HG03095 (cell line): ENCODE data around the gene BCAS4.

Source experiments
- ATAC-seq: cut with Tn5 transposase; IDR thresholded peaks from one replicate; pipeline ENCODE4 v1.9.1; 2021; ENCODE audit warnings: moderate library complexity; ENCODE audit not compliant: unreplicated experiment

Gene BCAS4

GRCh38 chr20:50903353-50904051 lies 108.6 kb downstream of the BCAS4 start:
- no peak for ATAC-seq

DNA sequence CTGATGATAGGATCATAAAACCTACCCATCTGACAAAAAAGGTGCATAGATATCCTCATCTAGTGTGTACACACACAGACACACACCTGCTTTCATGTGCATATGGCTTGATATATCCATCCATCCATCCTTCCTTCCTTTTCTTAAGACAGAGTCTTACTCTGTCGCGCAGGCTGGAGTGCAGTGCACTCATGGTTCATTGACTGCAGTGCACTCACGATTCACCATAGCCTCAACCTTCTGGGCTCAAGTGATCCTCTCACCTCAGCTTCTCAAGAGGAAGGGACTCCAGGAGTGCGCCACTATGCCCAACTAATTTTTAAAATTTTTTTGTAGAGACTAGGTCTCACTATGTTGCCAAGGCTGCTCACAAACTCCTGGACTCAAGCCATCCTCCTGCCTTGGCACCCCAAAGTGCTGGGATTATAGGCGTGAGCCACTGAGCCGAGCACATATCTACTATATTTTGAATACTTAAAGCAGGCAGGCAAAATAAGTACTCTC lies 109.3 kb downstream of the BCAS4 start:
- ATAC-seq, result no peak

DNA sequence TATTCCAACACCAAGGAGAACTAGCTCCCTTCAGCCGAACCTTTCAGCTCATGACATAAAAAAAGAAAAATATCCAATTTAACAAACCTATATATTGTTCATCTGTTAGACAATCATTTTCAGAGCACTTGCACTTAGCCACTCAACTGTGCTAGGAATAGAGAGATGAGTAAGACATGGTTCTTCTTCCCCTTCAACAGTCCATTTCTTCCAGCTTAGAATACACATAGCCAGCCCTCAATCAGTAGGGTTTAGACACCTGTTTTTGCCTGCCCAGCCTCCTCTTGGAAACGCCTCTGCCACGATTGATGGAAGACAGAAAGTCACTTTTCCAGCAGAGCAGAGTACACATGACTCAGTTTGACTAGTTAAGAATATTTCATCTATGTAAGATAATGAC lies 114.6 kb downstream of the BCAS4 start:
- no peak for ATAC-seq

DNA sequence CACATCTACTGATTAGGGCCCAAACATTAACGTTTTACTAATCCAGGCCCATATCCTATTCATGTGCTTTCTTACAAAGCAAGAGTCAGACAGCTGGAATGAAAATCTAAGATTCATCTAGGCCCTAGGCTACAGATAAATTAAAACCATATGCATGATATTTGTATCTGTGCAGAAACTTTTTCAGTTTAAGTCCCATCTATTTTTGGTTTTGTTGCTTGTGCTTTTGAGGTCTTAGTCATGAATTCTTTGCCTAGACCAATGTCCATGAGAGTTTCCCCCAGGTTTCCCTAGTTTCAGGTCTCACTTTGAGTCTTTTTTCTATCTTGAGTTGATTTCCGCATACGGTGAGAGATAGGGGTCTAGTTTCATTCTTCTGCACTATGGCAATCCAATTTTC lies 116.2 kb downstream of the BCAS4 start:
- no peak for ATAC-seq

DNA sequence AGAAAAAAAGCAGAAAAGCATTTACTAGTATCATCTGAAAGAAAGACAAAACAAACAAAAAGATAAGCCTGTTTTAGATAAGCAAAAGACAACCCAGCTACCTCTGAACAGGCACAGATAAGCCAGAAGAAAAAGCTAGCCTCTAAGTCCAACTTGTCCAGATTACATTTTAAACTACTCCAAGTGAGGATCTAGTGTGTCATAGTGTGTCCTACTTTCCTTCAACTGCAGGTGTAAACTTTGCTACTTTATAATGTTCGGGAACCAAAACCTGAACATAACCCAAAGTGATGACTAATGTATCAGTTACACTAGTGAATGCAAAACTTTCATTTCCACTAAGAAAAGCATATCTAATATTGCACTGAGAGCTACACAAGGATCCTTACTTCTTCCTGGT lies 116.9 kb downstream of the BCAS4 start:
- ATAC-seq, result no peak

- no peak for ATAC-seq
Measured at GRCh38 chr20:50913690-50914375, 119.0 kb downstream of the BCAS4 start.

DNA sequence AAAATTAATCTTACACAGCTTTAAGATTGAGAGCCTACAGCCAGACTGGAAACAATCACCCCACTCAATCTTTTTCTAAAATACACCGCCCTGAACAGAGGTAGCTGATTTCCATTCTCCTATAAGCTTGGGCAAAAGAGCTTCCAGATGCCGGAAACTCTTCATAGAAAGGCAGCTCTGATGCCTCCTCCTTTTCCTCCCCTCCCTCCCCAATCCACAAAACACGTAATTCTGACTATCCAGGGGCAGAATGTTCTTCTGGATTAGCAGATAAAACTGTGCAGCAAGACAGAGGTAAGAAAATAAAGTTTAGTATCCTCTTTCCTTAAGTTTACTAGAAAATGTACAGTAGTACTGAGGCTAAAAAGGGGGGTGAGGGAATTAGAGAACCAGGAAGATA lies 120.6 kb downstream of the BCAS4 start:
- ATAC-seq, result no peak

DNA sequence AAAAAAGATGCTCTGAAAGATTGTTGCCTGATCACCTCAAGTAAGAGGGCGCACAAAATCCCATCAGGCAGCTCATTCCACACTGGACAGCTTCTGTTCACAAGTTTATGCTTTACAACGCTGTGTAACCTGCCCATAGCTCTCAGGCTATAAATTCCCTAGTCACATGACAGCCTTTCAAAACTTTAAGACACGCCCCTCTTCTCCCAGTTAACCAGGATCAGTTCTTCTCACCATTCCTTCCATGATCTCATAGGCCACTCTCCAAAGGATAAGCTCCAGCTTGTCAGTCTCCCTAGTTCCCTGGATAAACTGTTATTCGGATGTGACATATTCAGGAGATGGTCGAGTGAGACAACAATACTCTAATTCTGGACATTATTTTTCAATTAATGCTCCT lies 121.4 kb downstream of the BCAS4 start:
- ATAC-seq, result no peak

DNA sequence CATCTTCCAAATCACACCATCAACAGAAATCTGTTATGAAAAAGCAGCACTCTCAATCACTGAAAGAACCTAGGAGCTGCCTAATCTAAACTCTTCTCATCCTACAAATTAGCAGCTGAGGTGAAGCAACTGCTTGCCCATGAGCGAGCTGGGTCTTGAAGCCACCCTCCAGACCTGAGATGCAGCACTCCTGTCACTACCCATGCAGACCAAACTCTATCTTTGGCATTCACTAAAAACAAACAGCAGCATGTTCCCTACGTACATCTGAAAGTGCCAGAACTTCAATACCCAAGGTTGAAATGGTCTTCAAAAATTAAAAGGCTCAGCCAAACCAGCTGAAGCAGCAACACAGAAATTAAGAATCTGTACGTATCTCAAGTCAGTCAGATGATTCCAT lies 122.1 kb downstream of the BCAS4 start:
- no peak for ATAC-seq

GRCh38 chr20:50918403-50918802 lies 123.5 kb downstream of the BCAS4 start:
- ATAC-seq, result no peak

- ATAC-seq, result no peak
Measured at GRCh38 chr20:50919567-50919966, 124.7 kb downstream of the BCAS4 start.

GRCh38 chr20:50920997-50921396 lies 126.1 kb downstream of the BCAS4 start:
- ATAC-seq, result no peak

DNA sequence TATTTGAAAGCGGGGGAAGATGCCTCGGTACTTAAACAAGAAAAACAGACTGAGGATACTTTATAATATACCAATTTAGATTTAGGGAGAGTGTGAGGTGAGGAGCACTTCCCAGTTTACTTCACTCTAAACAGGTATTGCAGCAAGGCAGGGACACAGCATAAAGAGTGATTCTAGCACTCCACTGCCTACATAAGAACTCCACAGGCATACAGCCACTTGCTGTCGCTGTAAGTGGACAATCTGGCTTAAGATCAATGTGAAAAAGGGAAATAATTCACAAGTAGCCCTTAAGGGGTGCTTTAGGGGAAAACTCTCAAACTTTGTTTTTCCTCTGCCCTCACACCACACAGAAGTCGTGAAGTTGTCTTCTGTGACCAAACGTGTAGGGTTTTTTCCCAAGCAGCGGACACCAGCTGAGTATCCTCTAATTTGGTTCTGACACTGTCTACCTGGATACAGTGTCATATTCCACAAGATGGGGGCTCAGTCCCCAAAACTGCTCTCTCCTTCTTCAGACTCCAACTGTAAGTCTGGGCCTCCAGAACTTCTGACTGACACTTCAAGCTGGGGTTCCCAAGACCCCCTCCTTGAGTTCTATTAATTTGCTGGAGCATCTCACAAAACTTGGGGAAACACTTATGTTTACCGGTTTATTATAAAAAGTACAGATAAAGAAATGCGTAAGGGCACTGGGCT lies 127.1 kb downstream of the BCAS4 start:
- ATAC-seq, result no peak

- ATAC-seq, result no peak
Measured at GRCh38 chr20:50924261-50924920, 129.5 kb downstream of the BCAS4 start.

DNA sequence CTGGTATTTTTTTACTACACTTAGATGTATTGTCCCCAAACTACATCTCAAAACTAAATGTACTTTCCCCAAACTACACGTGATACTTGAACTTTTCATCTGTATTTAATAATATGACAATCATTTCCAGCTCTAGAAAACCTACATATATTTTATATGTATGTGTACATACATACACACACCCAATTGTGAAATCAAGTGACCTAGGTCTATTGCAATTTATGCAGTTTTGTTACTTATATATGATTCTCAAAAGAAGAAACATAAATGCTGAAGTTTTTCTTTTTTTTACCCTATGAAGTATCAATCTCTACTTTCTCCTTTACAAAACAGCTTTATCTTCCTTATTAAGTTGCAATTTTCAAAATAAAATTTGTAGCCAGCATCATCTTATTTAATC lies 131.7 kb downstream of the BCAS4 start:
- ATAC-seq, result no peak
